Kidney tubule cell (primary cell): ENCODE data around the gene NR4A1.
A peak's percentile ranks its signal among the peaks of the same experiment; 100 is the strongest.

Source experiments
- DNase-seq: peaks from one replicate; pipeline ENCODE4 v3.0.0-alpha.2; 2018; ENCODE audit warnings: low spot score

The NR4A1 gene

DNA sequence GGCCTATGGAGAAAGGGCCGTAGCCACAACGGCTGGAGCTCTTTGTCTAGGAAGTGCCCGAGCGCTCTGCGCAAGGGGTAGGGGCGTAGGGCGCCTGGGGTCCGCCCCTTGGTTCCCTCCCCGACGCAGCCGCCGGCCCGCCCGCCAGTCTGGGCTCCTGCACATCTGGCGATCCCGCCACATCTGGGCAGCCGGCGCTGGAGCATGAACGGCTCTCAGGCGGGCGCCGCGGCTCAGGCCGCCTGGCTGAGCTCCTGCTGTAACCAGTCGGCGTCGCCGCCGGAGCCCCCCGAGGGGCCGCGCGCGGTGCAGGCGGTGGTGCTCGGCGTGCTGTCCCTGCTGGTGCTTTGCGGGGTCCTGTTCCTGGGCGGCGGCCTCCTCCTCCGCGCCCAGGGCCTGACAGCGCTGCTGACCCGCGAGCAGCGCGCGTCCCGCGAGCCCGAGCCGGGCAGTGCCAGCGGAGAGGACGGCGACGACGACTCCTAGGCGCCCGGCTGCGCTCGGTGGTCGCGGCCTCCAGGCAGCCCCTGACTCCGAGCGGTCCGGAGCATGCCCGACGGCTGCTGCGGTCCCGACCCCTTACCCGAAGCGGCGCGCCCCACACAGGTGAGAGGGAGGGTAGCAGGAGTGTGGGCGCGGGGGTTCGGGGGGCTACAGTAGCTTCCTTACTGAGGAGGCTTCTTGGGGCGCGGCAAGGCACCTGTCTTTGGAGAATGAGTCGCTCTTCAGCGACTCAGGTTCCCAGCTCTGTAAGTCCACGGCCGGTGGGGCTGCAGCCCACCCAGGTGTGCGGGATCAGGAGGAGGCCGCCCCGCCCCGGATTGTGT is 28.5 kb downstream of the NR4A1 start, which contains the start of gene SMIM41:
Gene SMIM41 (plus strand): TSS at position 129 of the 827 bp plus-strand sequence. CDS start 76 bp downstream, at position 205.
- DNase-seq = no peak

DNA sequence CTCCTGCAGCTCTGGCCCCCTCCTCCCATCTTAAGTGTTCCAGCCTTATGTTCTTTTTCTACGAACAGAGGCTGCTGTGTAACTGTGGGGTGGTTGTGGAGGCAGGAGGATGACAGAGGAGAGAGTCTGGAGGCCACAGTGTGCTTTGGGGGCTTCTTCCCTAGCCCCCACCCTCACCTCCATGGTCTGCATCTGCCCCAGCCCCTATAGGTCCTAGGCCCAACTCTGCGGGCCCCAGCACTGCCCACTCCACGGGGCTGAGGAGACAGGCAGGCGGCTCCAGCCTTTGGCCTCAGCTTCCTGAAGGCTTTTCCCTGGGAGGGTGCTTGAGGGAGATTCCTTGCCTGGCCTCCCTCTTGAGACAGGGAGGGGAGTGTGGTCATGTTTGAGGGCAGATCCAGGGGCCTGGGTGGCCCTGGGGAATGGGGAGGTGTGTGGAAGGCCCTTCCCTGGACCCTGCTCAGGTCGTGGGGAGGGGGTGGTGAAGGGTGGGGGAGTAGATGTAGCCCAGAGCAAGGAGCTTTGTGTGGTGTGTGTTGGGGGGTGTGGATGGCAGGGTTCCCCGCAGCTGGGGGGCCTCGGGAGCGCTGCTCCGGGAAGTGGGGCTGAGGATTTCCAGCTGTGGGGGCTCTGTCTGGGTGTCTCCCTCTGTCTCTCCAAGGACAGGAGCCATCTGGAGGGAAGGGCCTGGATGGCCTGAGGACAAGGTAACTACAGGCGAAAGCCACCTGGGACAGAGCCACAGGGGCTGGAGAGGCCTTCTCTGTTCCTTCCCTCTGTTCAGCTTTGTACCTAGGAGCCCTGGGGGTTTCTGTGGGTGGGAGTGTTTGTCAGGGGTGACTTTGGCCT is 29.4 kb downstream of the NR4A1 start:
- no peak for DNase-seq

DNA sequence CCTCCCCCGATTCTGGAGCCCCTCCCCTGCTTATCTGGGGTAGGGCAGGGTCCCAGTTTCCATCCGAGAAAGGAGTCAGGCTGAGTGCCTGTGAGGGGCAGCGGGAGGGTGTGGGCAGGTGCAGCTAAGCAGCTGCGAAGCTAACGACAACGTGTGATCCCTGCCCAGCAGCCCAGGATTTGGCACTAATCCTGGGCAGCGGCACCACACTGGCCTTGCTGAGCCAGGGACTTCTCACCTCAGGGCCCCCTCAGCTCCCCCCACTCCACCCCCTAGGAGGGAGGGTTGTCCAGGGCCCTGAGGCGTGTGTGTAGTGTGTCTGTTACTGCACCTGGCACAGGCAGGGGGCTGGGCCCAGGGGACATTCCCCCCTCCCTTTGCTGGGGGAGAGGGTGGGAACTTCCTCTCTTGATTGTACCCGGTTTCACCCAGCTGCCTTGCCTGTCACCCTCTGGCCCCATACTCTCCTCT is 30.1 kb downstream of the NR4A1 start:
- DNase-seq = no peak

GRCh38 chr12:52082026-52082668 is 30.9 kb downstream of the NR4A1 start:
- no peak for DNase-seq

- no peak for DNase-seq
Measured at GRCh38 chr12:52082669-52082987, 31.4 kb downstream of the NR4A1 start.

- peak; percentile 51 for DNase-seq
Measured at GRCh38 chr12:52082988-52083637, 31.9 kb downstream of the NR4A1 start.

- DNase-seq = no peak
Measured at GRCh38 chr12:52083638-52083996, 32.4 kb downstream of the NR4A1 start.

DNA sequence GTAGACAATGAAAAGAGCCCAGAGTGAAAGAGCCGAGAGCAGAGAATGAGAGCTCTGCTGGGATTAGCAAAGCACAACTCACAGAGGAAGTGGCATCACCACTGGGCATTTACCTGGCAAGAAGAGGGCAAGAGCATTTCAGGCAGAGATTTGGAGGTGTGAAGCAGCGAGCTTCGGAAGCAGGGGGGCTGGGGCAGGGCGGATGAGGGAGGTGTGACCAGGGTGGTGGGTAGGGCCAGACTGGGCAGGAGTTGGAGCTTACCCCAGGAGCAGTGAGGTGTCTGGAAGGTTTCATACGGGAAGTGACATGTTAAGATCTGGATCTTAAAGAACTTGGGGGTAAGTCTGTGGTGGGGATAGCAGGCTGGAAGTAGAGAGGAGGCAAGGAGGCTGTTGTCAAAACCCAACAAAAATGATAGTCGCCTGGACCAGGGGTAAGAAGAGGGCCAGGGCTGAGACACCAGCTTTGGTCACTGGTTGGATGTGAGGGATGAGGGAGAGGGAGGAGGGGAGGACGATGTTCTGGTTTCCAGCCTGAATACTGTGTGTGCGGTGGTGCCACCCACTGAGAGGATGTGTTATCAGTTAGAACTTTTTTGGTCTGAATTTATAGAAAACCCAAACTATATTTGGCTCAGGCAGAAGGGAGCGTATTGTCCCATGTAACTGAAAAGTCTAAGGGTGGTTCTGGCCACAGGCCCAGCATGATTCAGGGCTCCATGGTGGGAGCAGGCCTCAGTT is 33.4 kb downstream of the NR4A1 start:
- DNase-seq = no peak

GRCh38 chr12:52085682-52086180 is 34.5 kb downstream of the NR4A1 start:
- DNase-seq = no peak

DNA sequence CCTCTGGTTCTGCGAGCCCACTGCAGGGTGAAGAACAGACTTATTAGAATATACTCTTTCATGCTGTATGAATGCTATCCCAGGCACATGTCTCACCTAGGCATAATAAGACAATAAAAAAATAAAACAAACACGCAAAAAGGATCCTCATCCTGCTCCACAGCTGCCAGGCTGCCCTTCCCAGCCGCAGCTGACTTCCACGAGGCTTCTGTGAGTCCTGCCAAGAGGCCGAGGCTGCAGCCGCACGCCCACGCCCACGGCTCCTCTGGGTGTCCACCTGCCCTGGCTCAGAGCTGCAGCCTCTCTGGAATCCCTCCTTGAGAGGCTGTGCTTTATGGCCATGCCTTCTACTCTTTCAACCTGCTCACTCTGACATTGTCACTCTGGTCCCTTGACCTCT is 35.1 kb downstream of the NR4A1 start:
- DNase-seq = no peak

- no peak for DNase-seq
Measured at GRCh38 chr12:52086944-52087835, 35.9 kb downstream of the NR4A1 start.

- DNase-seq = no peak
Measured at GRCh38 chr12:52087961-52088820, 36.9 kb downstream of the NR4A1 start.

GRCh38 chr12:52089491-52089890 is 38.2 kb downstream of the NR4A1 start:
- DNase-seq = no peak

DNA sequence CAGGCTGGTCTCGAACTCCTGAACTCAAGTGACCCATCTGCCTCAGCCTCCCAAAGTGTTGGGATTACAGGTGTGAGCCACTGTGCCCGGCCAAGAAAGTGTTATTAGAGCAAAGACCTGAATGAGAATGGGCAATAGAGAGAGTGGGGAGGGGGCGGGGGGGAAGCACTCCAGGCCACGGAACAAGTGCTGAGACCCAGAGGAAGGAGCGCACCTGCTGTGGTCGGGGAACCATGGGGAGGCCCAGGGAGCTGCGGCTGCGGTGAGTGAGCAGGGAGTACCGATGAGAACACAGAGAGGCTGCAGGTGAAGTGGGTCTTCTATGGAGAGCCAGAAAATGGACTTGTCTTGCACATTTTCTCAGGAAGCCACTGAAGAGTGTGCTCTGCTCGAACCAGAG is 39.0 kb downstream of the NR4A1 start:
- no peak for DNase-seq

DNA sequence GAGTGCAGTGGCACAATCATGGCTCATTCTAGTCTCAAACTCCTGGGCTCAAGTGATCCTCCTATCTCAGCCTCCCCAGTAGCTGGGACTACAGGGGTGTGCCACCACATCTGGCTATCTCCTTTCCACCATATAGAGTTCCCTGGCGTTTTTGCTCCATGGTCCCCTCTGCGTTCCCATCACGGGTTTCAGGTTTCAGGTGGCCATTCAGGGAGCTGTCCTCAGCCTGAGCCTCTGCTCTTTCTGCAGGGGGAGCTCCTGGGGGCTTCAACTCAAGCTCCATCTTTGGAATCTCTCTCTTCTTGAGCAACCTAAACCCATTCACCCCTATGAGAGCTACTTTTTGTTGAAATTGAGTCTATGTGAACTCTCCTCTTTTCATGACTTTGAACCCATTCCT is 39.8 kb downstream of the NR4A1 start:
- no peak for DNase-seq

GRCh38 chr12:52091869-52092268 is 40.6 kb downstream of the NR4A1 start:
- no peak for DNase-seq

- DNase-seq = peak; percentile 31
Measured at GRCh38 chr12:52093346-52093745, 42.1 kb downstream of the NR4A1 start.

DNA sequence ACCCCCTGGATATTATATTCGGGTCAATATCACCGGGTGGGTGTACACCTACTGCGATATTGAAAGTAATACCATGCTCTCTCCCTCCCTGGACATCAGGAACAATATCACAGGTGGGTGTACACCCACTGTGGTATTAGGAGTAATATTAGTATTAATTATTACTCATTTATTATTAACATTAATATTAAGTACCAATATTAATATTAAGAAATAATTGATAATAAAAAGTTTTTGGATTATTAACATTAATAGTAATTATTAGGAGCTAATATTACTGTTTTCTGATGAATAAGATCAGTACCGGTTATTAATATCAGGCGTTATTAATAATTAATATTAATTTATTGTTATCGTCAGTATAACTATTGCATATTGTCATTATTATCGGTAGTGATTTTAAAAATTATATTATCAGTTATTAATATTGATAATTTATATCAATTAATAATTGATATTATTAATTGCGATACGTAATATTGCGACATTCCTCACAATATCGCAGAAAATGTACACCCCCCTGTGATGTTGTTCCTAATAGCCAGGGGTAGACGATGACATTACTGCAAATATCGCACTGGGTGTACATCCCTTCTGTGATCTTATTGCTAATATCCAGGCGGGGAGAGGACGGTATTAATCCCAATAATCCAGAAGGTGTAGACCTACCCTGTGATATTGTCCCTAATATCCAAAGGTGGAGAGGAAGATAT is 45.2 kb downstream of the NR4A1 start:
- no peak for DNase-seq
